Suprapubic skin (tissue), 4 donors: ENCODE data around the gene NRCAM. TPM values are rescaled to one million over a fixed set of nuclear protein-coding genes. Genes with fewer than 3 reads are reported as not detected.
"Not testable (repeated sequence)": the region's sequence is repeated elsewhere in the genome, so short reads cannot be mapped to it uniquely, and the experiment has no call there.

ENCODE experiments used
- DNase-seq, 2 donors: peaks; one replicate each; pipeline ENCODE4 v3.0.0-alpha.2; 2019; ENCODE audit warnings: low spot score in 2 of 2
- H3K27ac ChIP-seq: fragments of 200-600 bp; sonication (generic); one replicate; pipeline ENCODE4 v1.5.1; 2019
- H3K27me3 ChIP-seq: fragments of 200-600 bp; sonication (generic); one replicate; pipeline ENCODE4 v1.5.1; 2019
- H3K36me3 ChIP-seq: fragments of 200-600 bp; sonication (generic); one replicate; pipeline ENCODE4 v1.5.1; 2019
- H3K4me1 ChIP-seq: fragments of 200-600 bp; sonication (generic); one replicate; pipeline ENCODE4 v1.5.1; 2019
- H3K4me3 ChIP-seq: fragments of 200-600 bp; sonication (generic); one replicate; pipeline ENCODE4 v1.5.1; 2019; ENCODE audit warnings: mild to moderate bottlenecking
- H3K9me3 ChIP-seq: fragments of 200-600 bp; sonication (generic); one replicate; pipeline ENCODE4 v1.5.1; 2019
- EP300 ChIP-seq: sonication (generic); formaldehyde crosslinking; IDR thresholded peaks from one replicate; pipeline ENCODE4 v1.6.1; 2017; ENCODE audit warnings: antibody characterized with exemption
- POLR2A ChIP-seq, 2 donors: fragments of 450-650 bp; IDR thresholded peaks; one replicate each; pipeline ENCODE4 v1.6.1; 2017; ENCODE audit warnings: antibody characterized with exemption in 2 of 2, mild to moderate bottlenecking in 2 of 2, moderate library complexity in 2 of 2
- POLR2AphosphoS5 ChIP-seq, 3 donors: sonication (generic); formaldehyde crosslinking; IDR thresholded peaks; one replicate each; pipeline ENCODE4 v1.6.1; 2017; ENCODE audit warnings: antibody characterized with exemption in 3 of 3
- WGBS: methylation state at CpG from one replicate; pipeline ENCODE4 v1.1.5; 2018; 5-methylcytosine and 5-hydroxymethylcytosine counted together
- total RNA-seq, 4 donors: library from RNA; depleted of rRNA; stranded (reverse); fragments of >200 nt; gene quantifications; one replicate each; pipeline ENCODE4 v1.1.0, GENCODE V29; 2016
- TF ChIP-seq, protein P1 (sequence below), 2 donors: fragments of 200-600 bp in 1 of 2; fragments of 450-650 bp in 1 of 2; sonication (generic) in 1 of 2; IDR thresholded peaks; one replicate each; pipeline ENCODE4 v1.5.1; 2016 to 2019; ENCODE audit warnings: antibody characterized with exemption in 2 of 2, mild to moderate bottlenecking in 1 of 2, moderate library complexity in 1 of 2

NRCAM gene
- total RNA-seq, 4 donors from 2014 or later = 2.3 to 7.2 (median 2.8) TPM

DNA sequence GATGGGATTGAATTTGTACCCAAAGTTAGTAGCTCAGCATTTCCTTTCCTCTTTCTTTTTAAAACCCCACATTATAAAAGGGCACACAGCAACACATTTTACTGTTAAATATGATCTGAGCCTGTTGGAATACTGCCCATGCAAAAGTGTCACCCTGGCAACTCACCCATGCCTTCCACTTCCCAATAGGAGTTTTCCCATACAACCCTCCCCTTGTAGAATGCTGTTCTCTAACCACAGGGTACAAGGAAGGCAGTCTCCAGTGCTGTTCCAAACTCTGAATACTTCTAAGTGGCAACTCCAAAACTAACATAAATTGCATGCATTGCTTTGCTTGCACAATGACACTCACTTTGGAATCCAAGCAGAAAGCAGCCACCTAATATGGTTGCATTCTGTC is 60.8 kb downstream of the NRCAM start:
- no peak for DNase-seq
- Histone ChIP-seq H3K27me3 (no peaks in the 10 kb centered on the region), H3K36me3 (no peaks in the 10 kb centered on the region), H3K9me3 (no peaks in the 10 kb centered on the region), H3K27ac (no peak overlapping the region), H3K4me1 (no peaks in the 10 kb centered on the region), H3K4me3 (no peak overlapping the region)
- TF ChIP-seq, protein P1, sequence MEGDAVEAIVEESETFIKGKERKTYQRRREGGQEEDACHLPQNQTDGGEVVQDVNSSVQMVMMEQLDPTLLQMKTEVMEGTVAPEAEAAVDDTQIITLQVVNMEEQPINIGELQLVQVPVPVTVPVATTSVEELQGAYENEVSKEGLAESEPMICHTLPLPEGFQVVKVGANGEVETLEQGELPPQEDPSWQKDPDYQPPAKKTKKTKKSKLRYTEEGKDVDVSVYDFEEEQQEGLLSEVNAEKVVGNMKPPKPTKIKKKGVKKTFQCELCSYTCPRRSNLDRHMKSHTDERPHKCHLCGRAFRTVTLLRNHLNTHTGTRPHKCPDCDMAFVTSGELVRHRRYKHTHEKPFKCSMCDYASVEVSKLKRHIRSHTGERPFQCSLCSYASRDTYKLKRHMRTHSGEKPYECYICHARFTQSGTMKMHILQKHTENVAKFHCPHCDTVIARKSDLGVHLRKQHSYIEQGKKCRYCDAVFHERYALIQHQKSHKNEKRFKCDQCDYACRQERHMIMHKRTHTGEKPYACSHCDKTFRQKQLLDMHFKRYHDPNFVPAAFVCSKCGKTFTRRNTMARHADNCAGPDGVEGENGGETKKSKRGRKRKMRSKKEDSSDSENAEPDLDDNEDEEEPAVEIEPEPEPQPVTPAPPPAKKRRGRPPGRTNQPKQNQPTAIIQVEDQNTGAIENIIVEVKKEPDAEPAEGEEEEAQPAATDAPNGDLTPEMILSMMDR (IDR thresholded peaks at IDR 0.05) = no peak
- TF ChIP-seq POLR2AphosphoS5 (IDR thresholded peaks at IDR 0.05) (no peak), POLR2A (IDR thresholded peaks at IDR 0.05) (no peak), EP300 (no peak)

DNA sequence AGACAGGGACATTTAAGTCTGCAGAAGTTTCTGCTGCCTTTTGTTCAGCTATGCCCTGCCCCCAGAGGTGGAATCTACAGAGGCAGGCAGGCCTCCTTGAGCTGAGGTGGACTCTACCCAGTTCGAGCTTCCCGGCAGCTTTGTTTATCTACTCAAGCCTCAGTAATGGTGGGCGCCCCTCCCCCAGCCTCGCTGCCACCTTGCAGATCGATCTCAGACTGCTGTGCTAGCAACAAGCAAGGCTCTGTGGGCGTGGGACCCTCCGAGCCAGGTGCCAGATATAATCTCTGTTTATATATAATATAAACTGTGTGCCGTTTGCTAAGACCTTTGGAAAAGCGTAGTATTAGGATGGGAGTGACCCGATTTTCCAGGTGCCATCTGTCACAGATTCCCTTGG is 63.1 kb downstream of the NRCAM start:
- not testable (repeated sequence) for DNase-seq, H3K4me1 ChIP-seq, H3K27me3 ChIP-seq, H3K9me3 ChIP-seq, H3K27ac ChIP-seq, H3K4me3 ChIP-seq, H3K36me3 ChIP-seq
- 77% methylated on average over 10 of the region's 10 CpGs for WGBS

DNA sequence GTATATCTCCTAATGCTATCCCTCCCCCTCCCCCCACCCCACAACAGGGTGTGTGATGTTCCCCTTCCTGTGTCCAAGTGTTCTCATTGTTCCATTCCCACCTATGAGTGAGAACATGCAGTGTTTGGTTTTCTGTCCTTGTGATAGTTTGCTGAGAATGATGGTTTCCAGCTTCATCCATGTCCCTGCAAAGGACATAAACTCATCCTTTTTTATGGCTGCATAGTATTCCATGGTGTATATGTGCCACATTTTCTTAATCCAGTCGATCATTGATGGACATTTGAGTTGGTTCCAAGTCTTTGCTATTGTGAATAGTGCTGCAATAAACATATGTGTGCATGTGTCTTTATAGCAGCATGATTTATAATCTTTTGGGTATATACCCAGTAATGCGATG is 68.5 kb downstream of the NRCAM start:
- not testable (repeated sequence) for H3K27ac ChIP-seq, DNase-seq, H3K27me3 ChIP-seq, H3K4me1 ChIP-seq, H3K4me3 ChIP-seq, H3K9me3 ChIP-seq, H3K36me3 ChIP-seq
- WGBS = 95% methylated on average over 2 of the region's 2 CpGs

DNA sequence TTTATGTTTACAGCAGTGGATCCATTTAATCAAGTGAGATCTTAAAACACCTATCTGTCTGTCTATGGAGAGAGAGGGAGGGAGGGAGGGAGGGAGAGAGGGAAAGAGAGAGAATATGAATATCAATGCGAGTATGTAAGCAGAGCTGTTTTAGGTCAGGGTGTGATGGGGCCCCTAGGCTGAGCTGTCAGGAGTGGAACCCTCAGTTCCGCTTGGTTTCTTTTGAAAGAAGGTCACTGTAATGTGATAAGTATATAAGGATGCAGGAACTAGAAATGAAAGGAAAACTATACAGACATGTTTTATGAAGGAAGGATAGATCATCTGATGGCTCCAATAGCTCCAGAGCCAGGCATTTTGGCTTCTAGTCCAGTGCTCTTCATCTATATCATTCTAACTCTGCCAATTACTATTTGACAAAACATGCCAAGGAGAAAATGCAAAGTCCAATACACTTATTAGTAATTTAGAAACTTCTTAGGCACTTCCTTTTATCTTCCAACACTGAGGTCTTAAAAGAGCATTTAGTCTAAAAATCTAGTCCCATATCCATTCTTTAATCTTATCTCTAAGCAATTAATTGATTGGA is 70.3 kb downstream of the NRCAM start:
- no peak for DNase-seq
- no peak overlapping the region for H3K27ac ChIP-seq
- no peak overlapping the region for H3K4me3 ChIP-seq
- TF ChIP-seq POLR2AphosphoS5 (IDR thresholded peaks at IDR 0.05) (no peak), EP300 (no peak), POLR2A (IDR thresholded peaks at IDR 0.05) (no peak)
- TF ChIP-seq, protein P1 (IDR thresholded peaks at IDR 0.05) = no peak
- H3K4me1 ChIP-seq = no peaks in the 10 kb centered on the region
- no peaks in the 10 kb centered on the region for H3K36me3 ChIP-seq
- WGBS = 87% methylated on average over 2 of the region's 2 CpGs
- H3K27me3 ChIP-seq = no peaks in the 10 kb centered on the region
- no peaks in the 10 kb centered on the region for H3K9me3 ChIP-seq

DNA sequence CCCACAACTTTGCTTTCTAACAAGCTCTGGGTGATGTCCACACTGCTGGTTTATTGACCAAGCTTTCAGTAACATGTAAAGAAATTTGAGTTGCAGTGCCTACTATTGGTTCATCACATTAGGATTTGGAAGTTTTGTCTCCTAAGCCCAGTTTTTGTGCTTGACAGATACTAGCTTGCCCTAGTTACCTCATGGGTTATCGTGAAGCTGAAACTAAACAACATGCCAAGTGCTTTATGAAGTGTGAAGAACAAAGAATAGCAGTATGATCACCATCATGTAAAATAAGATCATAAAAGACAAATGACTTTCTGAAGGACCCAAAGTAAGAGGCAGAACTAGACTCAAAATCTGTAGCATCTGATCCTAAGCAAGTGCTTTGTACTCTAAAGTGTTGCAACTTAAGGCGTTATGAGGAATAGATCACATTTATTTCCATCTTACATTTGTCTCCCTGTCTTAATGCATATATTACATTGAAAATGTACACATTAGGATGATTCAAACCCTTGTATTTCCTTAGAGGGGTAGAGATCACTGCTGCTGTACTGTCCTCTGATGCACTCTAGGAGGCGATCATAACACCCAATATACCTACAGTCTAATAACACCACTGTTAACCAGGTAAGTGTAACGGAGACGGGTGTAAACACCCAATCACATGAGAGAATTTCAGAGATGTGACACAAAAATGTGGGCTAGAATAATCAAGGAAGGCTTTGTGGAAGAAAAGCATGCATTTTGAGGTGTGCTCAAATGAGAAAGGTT is 71.3 kb downstream of the NRCAM start:
- TF ChIP-seq, protein P1 (IDR thresholded peaks at IDR 0.05) = no peak
- TF ChIP-seq POLR2AphosphoS5 (IDR thresholded peaks at IDR 0.05) (no peak), EP300 (no peak), POLR2A (IDR thresholded peaks at IDR 0.05) (no peak)
- no peaks in the 10 kb centered on the region for H3K9me3 ChIP-seq
- no peak overlapping the region for H3K4me3 ChIP-seq
- no peak for DNase-seq
- no peaks in the 10 kb centered on the region for H3K27me3 ChIP-seq
- no peaks in the 10 kb centered on the region for H3K4me1 ChIP-seq
- WGBS = 77% methylated on average over 5 of the region's 5 CpGs
- no peaks in the 10 kb centered on the region for H3K36me3 ChIP-seq
- no peak overlapping the region for H3K27ac ChIP-seq

DNA sequence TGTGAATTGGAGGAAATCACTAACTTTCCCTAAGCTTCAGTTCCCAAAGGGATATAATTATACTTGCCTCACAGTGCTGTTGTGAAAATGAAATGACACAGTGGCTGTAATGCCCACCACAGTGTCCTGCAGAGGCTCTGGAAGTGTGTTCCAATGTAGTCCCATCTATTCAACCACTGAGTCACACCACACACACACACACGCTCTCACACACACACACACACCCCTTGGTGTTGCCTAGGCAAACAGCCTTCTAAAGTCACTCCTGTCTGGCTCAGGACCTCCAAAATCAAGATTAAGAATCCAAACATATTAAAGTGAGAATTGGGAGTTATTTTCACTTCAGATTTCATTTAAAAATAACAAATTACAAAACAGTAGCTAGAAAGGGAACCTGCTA is 73.3 kb downstream of the NRCAM start:
- no peak for DNase-seq
- no peak for TF ChIP-seq POLR2AphosphoS5 (IDR thresholded peaks at IDR 0.05)
- TF ChIP-seq, protein P1 (IDR thresholded peaks at IDR 0.05) = no peak
- no peak for TF ChIP-seq EP300
- no peak for TF ChIP-seq POLR2A (IDR thresholded peaks at IDR 0.05)
- no peak overlapping the region for H3K27ac ChIP-seq
- no peak overlapping the region for H3K4me3 ChIP-seq
- no peaks in the 10 kb centered on the region for H3K36me3 ChIP-seq
- 80% methylated on average over 1 of the region's 1 CpG for WGBS
- H3K4me1 ChIP-seq = no peaks in the 10 kb centered on the region
- H3K9me3 ChIP-seq = no peaks in the 10 kb centered on the region
- H3K27me3 ChIP-seq = no peaks in the 10 kb centered on the region
